ENCODE measurements around the gene OR6T1.

Gene OR6T1

DNA sequence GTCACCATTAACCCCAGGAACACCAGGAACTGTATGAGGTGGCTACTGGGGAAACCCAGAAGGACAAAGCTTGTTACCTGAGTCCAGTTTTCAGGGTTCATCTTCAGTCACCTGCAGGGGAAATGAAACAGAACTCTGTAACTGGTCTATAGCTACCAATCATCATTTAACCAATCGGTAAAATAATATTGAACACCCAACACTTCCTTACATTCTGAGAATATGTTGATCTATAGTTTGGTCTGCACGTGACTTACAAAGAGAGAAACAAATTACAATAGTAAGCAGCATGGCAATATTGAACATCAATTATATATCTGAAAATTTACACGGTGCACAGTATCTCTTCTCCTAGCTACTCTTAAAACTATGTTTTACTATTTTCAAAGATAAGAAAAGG lies at the start of gene OR6T1:
TSS of gene OR6T1 (minus strand) at position 101 of the 400 bp plus-strand sequence. CDS start at position 101, 0 bp downstream.
- ATAC-seq (no peak), DNase-seq (no peak)

GRCh38 chr11:123979311-123979710 lies 35.7 kb upstream of the OR6T1 start:
- ATAC-seq (no peak), DNase-seq (no peak)

GRCh38 chr11:123977731-123978347 lies 34.2 kb upstream of the OR6T1 start, which contains the start of gene OR10S1:
Gene OR10S1, minus strand, starts transcription at chr11:123977781. Its CDS starts 117 bp downstream, at chr11:123977664.
- no peak for ATAC-seq
- DNase-seq: no peak

- ATAC-seq (no peak), DNase-seq (no peak)
These were observed 33.3 kb upstream of the OR6T1 start for GRCh38 chr11:123976770-123977560.

- DNase-seq (no peak), ATAC-seq (no peak)
These were observed 30.2 kb upstream of the OR6T1 start for GRCh38 chr11:123973816-123974215.

DNA sequence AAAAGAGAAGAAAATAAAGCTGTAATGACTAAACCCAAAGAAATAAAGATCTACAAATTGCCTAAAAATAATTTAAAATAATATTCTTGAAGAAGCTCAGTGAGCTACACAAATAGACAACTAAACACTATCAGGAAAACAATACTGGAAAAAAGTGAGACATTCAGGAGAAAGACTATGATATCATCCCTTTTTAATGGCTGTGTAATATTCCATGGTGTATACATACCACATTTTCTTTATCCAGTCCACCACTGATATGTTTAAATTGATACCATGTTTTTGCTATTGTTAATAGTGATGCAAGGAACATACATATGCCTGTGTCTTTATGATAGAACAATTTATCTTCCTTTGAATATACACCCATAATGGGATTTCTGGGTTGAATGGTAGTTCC lies 13.1 kb upstream of the OR6T1 start:
- DNase-seq (no peak), ATAC-seq (no peak)

DNA sequence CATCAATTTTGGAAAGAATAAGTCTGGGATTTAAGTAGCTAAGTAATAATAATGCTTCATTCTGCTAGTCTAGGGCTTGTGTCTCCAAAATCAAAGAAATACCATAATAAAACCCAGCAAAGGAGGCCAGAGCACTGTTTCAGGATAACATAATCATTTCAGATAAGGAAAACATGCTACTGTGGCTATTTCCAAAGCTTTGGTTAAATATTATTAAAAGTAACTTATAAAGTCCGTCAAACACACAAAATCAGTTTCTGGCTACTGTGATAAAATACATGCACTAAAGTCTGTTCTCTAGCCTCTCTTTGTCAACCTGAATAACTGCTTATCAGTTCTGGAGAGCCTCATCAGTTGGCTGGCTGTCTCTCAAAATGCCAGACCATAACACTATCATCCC lies 1.5 kb upstream of the OR6T1 start:
- DNase-seq: no peak
- ATAC-seq: no peak

DNA sequence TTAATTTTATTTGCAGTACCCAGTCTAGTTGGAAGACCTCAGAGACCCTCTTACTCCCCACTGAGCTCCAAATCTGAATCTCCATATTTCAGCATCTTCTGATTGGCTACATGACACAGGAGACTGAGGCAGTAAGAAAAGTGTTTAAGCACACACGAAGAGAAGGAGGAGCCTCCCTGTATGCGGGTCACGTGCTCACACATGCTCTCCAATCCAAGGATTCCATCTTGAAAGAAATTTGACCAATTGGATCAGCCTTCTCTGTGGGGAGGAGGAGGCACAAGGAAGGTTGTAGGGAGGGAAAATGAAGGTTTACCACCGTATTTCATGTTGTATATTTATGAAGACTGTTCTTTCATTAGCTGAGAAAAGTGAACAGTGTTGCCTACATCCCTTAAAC lies 1.2 kb downstream of the OR6T1 start:
- no peak for DNase-seq
- no peak for ATAC-seq

- ATAC-seq (no peak), DNase-seq (no peak)
These were observed 4.3 kb downstream of the OR6T1 start, which contains the start of gene OR4D5 for GRCh38 chr11:123939317-123939716. Gene OR4D5, plus strand, starts transcription at chr11:123939617. Its CDS starts 0 bp downstream, at chr11:123939617.

DNA sequence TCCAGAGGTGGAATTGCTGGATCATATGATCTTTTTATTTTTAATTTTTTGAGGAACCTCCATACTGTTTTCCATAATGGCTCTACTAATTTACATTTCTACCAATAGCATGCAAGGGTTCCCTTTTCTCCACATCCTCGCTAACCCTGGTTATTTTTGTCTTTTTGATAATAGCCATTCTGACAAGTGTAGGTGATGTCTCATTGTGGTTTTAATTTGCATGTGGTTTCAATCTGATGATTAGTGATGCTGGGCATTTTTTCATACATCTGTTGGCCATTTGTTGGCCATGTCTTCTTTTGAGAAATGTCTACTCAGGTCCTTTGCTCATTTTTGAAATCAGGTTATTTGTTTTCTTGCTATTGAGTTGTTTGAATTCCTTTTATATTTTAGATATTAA lies 19.6 kb downstream of the OR6T1 start:
- DNase-seq (no peak), ATAC-seq (no peak)

DNA sequence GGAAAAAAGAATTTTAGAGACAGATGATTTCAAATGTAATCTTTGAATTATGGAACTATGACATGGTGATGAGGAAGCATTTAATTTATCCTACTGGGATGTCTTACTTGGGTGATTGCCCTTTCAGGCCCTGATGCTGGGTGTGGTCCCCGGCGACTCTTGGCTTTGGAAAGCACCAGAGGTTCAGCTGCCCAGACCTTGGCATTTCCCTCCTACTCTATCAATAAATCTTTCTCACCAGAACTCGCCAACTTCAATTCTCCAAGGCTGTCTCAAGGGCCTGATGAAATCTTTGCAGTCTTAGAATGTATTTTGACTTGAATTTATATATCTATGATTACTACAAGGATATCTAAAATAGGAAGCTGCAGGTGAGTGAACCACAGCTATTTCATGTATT lies 22.7 kb downstream of the OR6T1 start:
- DNase-seq (no peak), ATAC-seq (no peak)

GRCh38 chr11:123905826-123906225 lies 37.8 kb downstream of the OR6T1 start:
- ATAC-seq: no peak
- DNase-seq: no peak

DNA sequence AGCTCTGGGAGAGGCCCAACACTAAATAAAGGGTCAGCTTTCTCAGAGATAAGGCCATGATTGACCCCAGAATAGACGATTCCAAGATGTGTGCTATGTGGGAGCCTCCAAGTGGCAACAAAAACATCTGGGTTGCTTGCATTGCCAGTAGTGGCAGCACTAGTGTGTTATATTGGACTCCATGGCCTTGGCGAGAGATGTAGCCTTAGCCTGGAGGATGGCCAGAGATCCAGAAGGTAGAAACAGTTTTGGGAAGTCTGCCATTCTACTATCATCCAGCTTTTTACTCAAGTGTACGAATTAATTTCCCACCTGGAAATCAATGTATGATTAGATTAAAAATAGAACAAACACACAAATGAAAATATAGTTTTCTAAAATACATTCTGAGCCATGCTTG lies 38.7 kb downstream of the OR6T1 start:
- DNase-seq (no peak), ATAC-seq (no peak)

GRCh38 chr11:123903932-123904331 lies 39.7 kb downstream of the OR6T1 start:
- no peak for DNase-seq
- ATAC-seq: no peak

GRCh38 chr11:123901867-123902266 lies 41.8 kb downstream of the OR6T1 start, which contains the start of gene OR8D4:
Gene OR8D4, plus strand, starts transcription at chr11:123902167. Its CDS starts 4,265 bp downstream, at chr11:123906432.
- ATAC-seq (no peak), DNase-seq (no peak)

GRCh38 chr11:123899792-123900191 lies 43.8 kb downstream of the OR6T1 start:
- DNase-seq: no peak
- ATAC-seq: no peak
